Measurements from ENCODE around the gene DUSP9.

DNA sequence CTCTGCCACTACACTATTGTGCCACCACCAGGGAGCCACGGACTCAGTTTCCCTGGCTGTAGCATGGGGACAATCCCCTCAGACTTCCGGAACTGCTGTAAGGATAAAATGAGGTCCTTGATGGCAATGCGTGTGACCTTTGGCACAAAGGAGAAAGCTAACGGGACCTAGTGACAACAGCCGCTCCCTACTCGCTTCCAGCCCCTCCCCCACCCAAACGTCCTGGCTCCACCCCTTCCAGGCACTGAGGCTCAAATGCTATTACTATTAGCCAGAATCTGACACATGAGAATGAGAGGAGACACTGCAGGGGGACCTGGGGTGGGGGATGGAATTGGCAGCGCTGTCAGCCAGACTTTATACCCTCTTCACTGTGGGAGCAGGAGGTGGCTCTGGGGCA lies 5.4 kb upstream of the DUSP9 start:
- no peak for TF ChIP-seq EZH2phosphoT487 (IDR thresholded peaks at IDR 0.05; ENCODE audit: borderline replicate concordance, low read length)
- TF ChIP-seq, protein P1, sequence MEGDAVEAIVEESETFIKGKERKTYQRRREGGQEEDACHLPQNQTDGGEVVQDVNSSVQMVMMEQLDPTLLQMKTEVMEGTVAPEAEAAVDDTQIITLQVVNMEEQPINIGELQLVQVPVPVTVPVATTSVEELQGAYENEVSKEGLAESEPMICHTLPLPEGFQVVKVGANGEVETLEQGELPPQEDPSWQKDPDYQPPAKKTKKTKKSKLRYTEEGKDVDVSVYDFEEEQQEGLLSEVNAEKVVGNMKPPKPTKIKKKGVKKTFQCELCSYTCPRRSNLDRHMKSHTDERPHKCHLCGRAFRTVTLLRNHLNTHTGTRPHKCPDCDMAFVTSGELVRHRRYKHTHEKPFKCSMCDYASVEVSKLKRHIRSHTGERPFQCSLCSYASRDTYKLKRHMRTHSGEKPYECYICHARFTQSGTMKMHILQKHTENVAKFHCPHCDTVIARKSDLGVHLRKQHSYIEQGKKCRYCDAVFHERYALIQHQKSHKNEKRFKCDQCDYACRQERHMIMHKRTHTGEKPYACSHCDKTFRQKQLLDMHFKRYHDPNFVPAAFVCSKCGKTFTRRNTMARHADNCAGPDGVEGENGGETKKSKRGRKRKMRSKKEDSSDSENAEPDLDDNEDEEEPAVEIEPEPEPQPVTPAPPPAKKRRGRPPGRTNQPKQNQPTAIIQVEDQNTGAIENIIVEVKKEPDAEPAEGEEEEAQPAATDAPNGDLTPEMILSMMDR (IDR thresholded peaks at IDR 0.05; ENCODE audit: low read depth, low read length, poor library complexity, severe bottlenecking) = no peak

Data from DOHH2 (cell line).